SK-N-SH treated with all-trans-retinoic acid at 6 μM for 48 hours (cell line): Measurements from ENCODE around the gene UCK1.

Experiments used
- ATAC-seq: fragments of 200-7000 bp; cut with Tn5 transposase; 3 replicates; pipeline ENCODE4 v1.9.1; 2020; ENCODE audit warnings: mild to moderate bottlenecking, moderate library complexity
- ARNTL ChIP-seq: fragments of 450-650 bp; formaldehyde crosslinking; IDR thresholded peaks from 2 replicates; pipeline ENCODE4 v1.5.0; 2020; ENCODE audit warnings: low read depth, mild to moderate bottlenecking, moderate library complexity, borderline replicate concordance
- BACH2 ChIP-seq: fragments of 250-450 bp; sonication (Bioruptor Pico); IDR thresholded peaks from 2 replicates; pipeline ENCODE4 v1.9.0; 2021; ENCODE audit warnings: mild to moderate bottlenecking, borderline replicate concordance
- CREB5 ChIP-seq: fragments of 250-450 bp; sonication (Bioruptor Pico); IDR thresholded peaks from 2 replicates; pipeline ENCODE4 v1.5.1; 2020; ENCODE audit warnings: low read depth, mild to moderate bottlenecking, moderate library complexity
- CSDC2 ChIP-seq: fragments of 250-450 bp; sonication (Bioruptor Pico); IDR thresholded peaks from 2 replicates; pipeline ENCODE4 v1.5.0; 2020; ENCODE audit warnings: mild to moderate bottlenecking, moderate library complexity
- CSRNP3 ChIP-seq: fragments of 250-450 bp; sonication (Bioruptor Pico); IDR thresholded peaks from 2 replicates; pipeline ENCODE4 v1.5.1; 2021; ENCODE audit warnings: mild to moderate bottlenecking, moderate library complexity
- ESRRG ChIP-seq: fragments of 250-450 bp; sonication (Bioruptor Pico); IDR thresholded peaks from 2 replicates; pipeline ENCODE4 v1.6.1; 2021; ENCODE audit warnings: mild to moderate bottlenecking
- GLIS3 ChIP-seq: fragments of 250-450 bp; sonication (Bioruptor Pico); IDR thresholded peaks from 2 replicates; pipeline ENCODE4 v1.5.0; 2020; ENCODE audit warnings: mild to moderate bottlenecking, moderate library complexity
- ISL1 ChIP-seq: fragments of 250-450 bp; sonication (Bioruptor Pico); IDR thresholded peaks from 2 replicates; pipeline ENCODE4 v2.1.2; 2022; ENCODE audit warnings: mild to moderate bottlenecking, moderate library complexity
- OSR1 ChIP-seq: fragments of 250-450 bp; sonication (Bioruptor Pico); IDR thresholded peaks from 2 replicates; pipeline ENCODE4 v1.8.0; 2022; ENCODE audit warnings: moderate library complexity, mild to moderate bottlenecking, inconsistent platforms
- PPARA ChIP-seq: fragments of 250-450 bp; sonication (Bioruptor Pico); IDR thresholded peaks from 2 replicates; pipeline ENCODE4 v1.5.0; 2020; ENCODE audit warnings: mild to moderate bottlenecking, borderline replicate concordance
- RARB ChIP-seq: fragments of 250-450 bp; sonication (Bioruptor Pico); IDR thresholded peaks from 2 replicates; pipeline ENCODE4 v1.8.0; 2021; ENCODE audit warnings: mild to moderate bottlenecking, moderate library complexity
- SNAI2 ChIP-seq: fragments of 250-450 bp; sonication (Bioruptor Pico); IDR thresholded peaks from 2 replicates; pipeline ENCODE4 v1.5.0; 2020; ENCODE audit warnings: mild to moderate bottlenecking, moderate library complexity
- TCF4 ChIP-seq: fragments of 250-450 bp; sonication (Bioruptor Pico); IDR thresholded peaks from 2 replicates; pipeline ENCODE4 v1.8.0; 2021; ENCODE audit warnings: mild to moderate bottlenecking, moderate library complexity, borderline replicate concordance
- TOX ChIP-seq: fragments of 250-450 bp; sonication (Bioruptor Pico); IDR thresholded peaks from 2 replicates; pipeline ENCODE4 v1.8.0; 2021; ENCODE audit warnings: mild to moderate bottlenecking, moderate library complexity, borderline replicate concordance
- ZC3H10 ChIP-seq: fragments of 250-450 bp; sonication (Bioruptor Pico); IDR thresholded peaks from 2 replicates; pipeline ENCODE4 v1.5.1; 2021; ENCODE audit warnings: mild to moderate bottlenecking, moderate library complexity
- ZFP3 ChIP-seq: fragments of 250-450 bp; sonication (Bioruptor Pico); IDR thresholded peaks from 2 replicates; pipeline ENCODE4 v1.5.0; 2020; ENCODE audit warnings: mild to moderate bottlenecking, moderate library complexity
- ZFP30 ChIP-seq: fragments of 450-650 bp; formaldehyde crosslinking; IDR thresholded peaks from 2 replicates; pipeline ENCODE4 v1.5.0; 2022; ENCODE audit warnings: mild to moderate bottlenecking, moderate library complexity
- ZNF565 ChIP-seq: fragments of 450-650 bp; formaldehyde crosslinking; conservative IDR thresholded peaks from 2 replicates; pipeline ENCODE4 v1.5.0; 2020; ENCODE audit warnings: low read depth, mild to moderate bottlenecking, moderate library complexity
- ZNF70 ChIP-seq: fragments of 450-650 bp; formaldehyde crosslinking; IDR thresholded peaks from 2 replicates; pipeline ENCODE4 v1.5.0; 2020; ENCODE audit warnings: mild to moderate bottlenecking, moderate library complexity
- TF ChIP-seq, protein P1 (sequence below): fragments of 250-450 bp; sonication (Bioruptor Pico); IDR thresholded peaks from 2 replicates; pipeline ENCODE4 v1.8.0; 2020; ENCODE audit warnings: mild to moderate bottlenecking, moderate library complexity, borderline replicate concordance
- TF ChIP-seq, protein P2 (sequence below): fragments of 250-450 bp; sonication (Bioruptor Pico); IDR thresholded peaks from 2 replicates; pipeline ENCODE4 v1.5.0; 2020; ENCODE audit warnings: mild to moderate bottlenecking, moderate library complexity

Gene UCK1

DNA sequence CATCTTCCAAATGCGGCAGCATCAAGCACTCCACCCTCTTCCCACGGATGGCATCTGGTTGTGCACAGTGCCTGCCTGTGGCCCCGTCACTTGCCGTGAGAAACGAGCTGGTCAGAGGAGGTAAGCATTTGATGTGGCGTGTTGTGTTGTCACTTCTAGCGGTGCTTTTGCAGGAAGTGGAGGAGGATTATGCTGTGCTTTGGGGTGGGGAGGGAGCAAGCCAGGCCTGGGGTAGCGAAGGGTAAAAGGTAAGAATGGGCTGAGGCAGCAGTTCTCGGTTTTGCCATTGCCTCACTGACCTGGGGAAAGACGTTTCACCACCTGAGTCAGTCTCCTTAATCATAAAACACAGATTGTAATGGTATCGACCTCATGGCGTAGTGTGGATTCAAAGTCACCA, 30.7 kb downstream of the UCK1 start:
- ATAC-seq = no peak

GRCh38 chr9:131499254-131499767, 31.8 kb downstream of the UCK1 start:
- TF ChIP-seq CSDC2 (no peak), CSRNP3 (no peak), OSR1 (no peak), ZFP3 (no peak), GLIS3 (CRISPR knock-in tag) (no peak), PPARA (no peak), ZC3H10 (CRISPR knock-in tag) (no peak), BACH2 (CRISPR knock-in tag) (no peak), ZFP30 (CRISPR knock-in tag) (no peak)
- TF ChIP-seq, protein P1, sequence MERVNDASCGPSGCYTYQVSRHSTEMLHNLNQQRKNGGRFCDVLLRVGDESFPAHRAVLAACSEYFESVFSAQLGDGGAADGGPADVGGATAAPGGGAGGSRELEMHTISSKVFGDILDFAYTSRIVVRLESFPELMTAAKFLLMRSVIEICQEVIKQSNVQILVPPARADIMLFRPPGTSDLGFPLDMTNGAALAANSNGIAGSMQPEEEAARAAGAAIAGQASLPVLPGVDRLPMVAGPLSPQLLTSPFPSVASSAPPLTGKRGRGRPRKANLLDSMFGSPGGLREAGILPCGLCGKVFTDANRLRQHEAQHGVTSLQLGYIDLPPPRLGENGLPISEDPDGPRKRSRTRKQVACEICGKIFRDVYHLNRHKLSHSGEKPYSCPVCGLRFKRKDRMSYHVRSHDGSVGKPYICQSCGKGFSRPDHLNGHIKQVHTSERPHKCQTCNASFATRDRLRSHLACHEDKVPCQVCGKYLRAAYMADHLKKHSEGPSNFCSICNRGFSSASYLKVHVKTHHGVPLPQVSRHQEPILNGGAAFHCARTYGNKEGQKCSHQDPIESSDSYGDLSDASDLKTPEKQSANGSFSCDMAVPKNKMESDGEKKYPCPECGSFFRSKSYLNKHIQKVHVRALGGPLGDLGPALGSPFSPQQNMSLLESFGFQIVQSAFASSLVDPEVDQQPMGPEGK = no peak
- ATAC-seq = no peak

More for the DNA sequence above, 30.7 kb downstream of the UCK1 start:
- no peak for TF ChIP-seq ZNF70 (CRISPR knock-in tag)
- TF ChIP-seq TCF4 = no peak
- no peak for TF ChIP-seq CSDC2
- TF ChIP-seq ZFP30 (CRISPR knock-in tag) = no peak
- no peak for TF ChIP-seq ISL1 (CRISPR knock-in tag)
- TF ChIP-seq ARNTL = no peak
- TF ChIP-seq OSR1 = no peak
- no peak for TF ChIP-seq ZC3H10 (CRISPR knock-in tag)

GRCh38 chr9:131496844-131497405, 34.1 kb downstream of the UCK1 start:
- ATAC-seq = no peak
- TF ChIP-seq CSDC2 (no peak), OSR1 (no peak), ESRRG (CRISPR knock-in tag) (no peak), TCF4 (no peak), PPARA (no peak), ZFP3 (no peak), GLIS3 (CRISPR knock-in tag) (no peak), CREB5 (CRISPR knock-in tag) (no peak), CSRNP3 (no peak), BACH2 (CRISPR knock-in tag) (no peak), RARB (CRISPR knock-in tag) (no peak), SNAI2 (CRISPR knock-in tag) (no peak), ISL1 (CRISPR knock-in tag) (no peak), ZNF565 (CRISPR knock-in tag) (no peak), TOX (CRISPR knock-in tag) (no peak), ZFP30 (CRISPR knock-in tag) (no peak)
- TF ChIP-seq, protein P2, sequence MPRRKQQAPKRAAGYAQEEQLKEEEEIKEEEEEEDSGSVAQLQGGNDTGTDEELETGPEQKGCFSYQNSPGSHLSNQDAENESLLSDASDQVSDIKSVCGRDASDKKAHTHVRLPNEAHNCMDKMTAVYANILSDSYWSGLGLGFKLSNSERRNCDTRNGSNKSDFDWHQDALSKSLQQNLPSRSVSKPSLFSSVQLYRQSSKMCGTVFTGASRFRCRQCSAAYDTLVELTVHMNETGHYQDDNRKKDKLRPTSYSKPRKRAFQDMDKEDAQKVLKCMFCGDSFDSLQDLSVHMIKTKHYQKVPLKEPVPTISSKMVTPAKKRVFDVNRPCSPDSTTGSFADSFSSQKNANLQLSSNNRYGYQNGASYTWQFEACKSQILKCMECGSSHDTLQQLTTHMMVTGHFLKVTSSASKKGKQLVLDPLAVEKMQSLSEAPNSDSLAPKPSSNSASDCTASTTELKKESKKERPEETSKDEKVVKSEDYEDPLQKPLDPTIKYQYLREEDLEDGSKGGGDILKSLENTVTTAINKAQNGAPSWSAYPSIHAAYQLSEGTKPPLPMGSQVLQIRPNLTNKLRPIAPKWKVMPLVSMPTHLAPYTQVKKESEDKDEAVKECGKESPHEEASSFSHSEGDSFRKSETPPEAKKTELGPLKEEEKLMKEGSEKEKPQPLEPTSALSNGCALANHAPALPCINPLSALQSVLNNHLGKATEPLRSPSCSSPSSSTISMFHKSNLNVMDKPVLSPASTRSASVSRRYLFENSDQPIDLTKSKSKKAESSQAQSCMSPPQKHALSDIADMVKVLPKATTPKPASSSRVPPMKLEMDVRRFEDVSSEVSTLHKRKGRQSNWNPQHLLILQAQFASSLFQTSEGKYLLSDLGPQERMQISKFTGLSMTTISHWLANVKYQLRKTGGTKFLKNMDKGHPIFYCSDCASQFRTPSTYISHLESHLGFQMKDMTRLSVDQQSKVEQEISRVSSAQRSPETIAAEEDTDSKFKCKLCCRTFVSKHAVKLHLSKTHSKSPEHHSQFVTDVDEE (CRISPR knock-in tag) = no peak
